Gastroesophageal sphincter (tissue), 3 donors: ENCODE results near the gene BANK1.

Experiments
- CTCF ChIP-seq, 4 experiments: fragments of 200-600 bp in 2 of 4; fragments of 450-650 bp in 2 of 4; sonication (generic) in 1 of 4; IDR thresholded peaks; one replicate each; pipeline ENCODE4 v1.5.1; 2017 to 2019; ENCODE audit warnings: antibody characterized with exemption in 4 of 4, mild to moderate bottlenecking in 2 of 4, moderate library complexity in 2 of 4
- EP300 ChIP-seq: sonication (generic); formaldehyde crosslinking; IDR thresholded peaks from one replicate; pipeline ENCODE4 v1.6.1; 2017; ENCODE audit warnings: antibody characterized with exemption, mild to moderate bottlenecking
- POLR2A ChIP-seq, 2 donors: fragments of 450-650 bp; IDR thresholded peaks; one replicate each; pipeline ENCODE4 v1.6.1; 2017; ENCODE audit warnings: antibody characterized with exemption in 2 of 2, mild to moderate bottlenecking in 2 of 2, moderate library complexity in 1 of 2

DNA sequence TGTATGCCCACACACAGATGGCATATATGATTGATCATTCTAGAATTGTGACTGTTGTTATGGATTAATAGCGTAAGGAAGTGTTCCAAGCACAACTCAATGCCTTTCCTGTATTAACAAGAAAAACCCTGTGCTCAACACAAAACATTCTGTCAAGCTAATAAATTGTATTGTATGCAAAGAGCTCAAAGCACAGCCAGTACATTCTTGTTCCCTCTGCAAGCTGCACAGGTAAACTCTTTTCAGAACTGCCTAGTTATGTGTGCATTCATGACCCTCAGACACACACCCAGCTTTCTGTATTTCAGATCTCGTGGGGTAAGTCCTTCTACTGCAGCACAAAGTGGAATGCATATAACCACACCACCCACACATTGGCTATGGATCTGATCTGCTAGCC lies 34.3 kb upstream of the BANK1 start:
- TF ChIP-seq EP300 (no peak), POLR2A (IDR thresholded peaks at IDR 0.05) (no peak), CTCF (IDR thresholded peaks at IDR 0.05) (no peak)
